ENCODE measurements around the gene ANKMY1. TPM values are rescaled to one million over a fixed set of nuclear protein-coding genes. Genes with fewer than 3 reads are reported as not detected.

ANKMY1 gene
- total RNA-seq, 4 donors from 2014 or later: 18.0 to 22.7 (median 21.1) TPM

DNA sequence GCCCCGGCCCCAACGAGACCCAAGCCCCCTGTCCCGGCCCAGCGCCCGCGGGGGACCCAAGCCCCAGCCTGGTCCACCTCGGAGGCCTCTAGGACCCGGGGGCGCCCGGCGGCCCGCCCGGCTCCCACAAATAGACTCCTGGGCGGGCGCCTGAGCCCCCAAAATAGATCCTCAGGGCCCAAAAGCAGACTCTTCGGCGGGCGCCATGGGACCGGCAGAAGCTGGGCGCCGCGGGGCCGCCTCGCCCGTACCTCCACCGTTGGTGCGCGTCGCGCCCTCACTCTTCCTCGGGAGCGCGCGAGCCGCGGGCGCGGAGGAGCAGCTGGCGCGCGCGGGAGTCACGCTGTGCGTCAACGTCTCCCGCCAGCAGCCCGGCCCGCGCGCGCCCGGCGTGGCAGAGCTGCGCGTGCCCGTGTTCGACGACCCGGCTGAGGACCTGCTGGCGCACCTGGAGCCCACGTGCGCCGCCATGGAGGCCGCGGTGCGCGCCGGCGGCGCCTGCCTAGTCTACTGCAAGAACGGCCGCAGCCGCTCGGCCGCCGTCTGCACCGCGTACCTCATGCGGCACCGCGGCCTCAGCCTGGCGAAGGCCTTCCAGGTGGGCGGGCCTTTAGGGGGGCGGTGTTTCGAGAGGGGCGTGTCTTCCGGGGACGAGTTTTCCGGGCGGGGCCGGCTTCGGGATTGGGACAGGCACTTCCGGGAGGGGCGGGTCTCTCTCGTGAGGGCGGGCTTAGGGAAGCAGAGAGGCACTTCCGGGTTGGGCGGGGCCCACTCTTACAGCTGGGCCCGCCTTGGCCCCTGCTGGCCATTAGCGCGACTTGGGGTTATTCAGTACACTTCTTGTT is 2.9 kb upstream of the ANKMY1 start:
- 0 to 3% methylated on average over 13 to 69 of the region's 101 CpGs for WGBS, 2 donors

DNA sequence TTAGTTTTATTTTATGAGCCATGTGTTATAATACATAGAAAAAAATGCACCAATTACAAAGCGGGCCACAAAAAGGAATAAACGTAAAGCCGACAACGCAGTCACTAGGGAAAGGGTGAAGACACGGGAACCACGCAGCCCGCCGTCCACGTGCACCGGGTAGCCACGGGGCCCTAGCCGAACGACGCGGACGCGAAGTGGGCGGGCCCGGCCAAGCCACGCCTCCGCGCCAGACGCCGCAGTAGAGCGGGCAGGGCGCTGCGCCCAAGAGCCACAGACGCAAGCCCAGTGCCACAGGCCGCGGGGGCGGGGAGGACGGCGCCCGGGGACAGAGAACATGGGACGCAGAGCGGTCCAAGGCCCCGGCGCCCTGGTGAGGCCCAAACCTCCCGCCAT is 2.3 kb upstream of the ANKMY1 start, which contains the start of gene DUSP28:
Gene DUSP28, plus strand, starts transcription at position 274 of the 396 bp plus-strand sequence. CDS start 328 bp downstream, outside the sequence.
- DNase-seq (ENCODE audit: low spot score in 2 of 2): peak; percentile 87 to 98
- no peak for TF ChIP-seq POLR2A (IDR thresholded peaks at IDR 0.05)
- TF ChIP-seq, protein P1, sequence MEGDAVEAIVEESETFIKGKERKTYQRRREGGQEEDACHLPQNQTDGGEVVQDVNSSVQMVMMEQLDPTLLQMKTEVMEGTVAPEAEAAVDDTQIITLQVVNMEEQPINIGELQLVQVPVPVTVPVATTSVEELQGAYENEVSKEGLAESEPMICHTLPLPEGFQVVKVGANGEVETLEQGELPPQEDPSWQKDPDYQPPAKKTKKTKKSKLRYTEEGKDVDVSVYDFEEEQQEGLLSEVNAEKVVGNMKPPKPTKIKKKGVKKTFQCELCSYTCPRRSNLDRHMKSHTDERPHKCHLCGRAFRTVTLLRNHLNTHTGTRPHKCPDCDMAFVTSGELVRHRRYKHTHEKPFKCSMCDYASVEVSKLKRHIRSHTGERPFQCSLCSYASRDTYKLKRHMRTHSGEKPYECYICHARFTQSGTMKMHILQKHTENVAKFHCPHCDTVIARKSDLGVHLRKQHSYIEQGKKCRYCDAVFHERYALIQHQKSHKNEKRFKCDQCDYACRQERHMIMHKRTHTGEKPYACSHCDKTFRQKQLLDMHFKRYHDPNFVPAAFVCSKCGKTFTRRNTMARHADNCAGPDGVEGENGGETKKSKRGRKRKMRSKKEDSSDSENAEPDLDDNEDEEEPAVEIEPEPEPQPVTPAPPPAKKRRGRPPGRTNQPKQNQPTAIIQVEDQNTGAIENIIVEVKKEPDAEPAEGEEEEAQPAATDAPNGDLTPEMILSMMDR (IDR thresholded peaks at IDR 0.05): no peak
- intact Hi-C loops (cut with DNase I; ENCODE audit: low total_unique reads): no loop called here
- H3K4me3 ChIP-seq (ENCODE audit: low read depth, poor library complexity, severe bottlenecking): peak within 1 kb of the TSS; percentile 67
- 0 to 1% methylated on average over 27 to 39 of the region's 39 CpGs for WGBS, 2 donors

More for the DNA sequence above, 2.9 kb upstream of the ANKMY1 start:
- peak; percentile 99 to 100 for DNase-seq (ENCODE audit: low spot score in 2 of 2)
- TF ChIP-seq, protein P1 (IDR thresholded peaks at IDR 0.05): no peak
- peak in 1 of 2 donors; percentile 2 for TF ChIP-seq POLR2A (IDR thresholded peaks at IDR 0.05)
- peak overlapping the region; percentile 67 for H3K4me3 ChIP-seq (ENCODE audit: low read depth, poor library complexity, severe bottlenecking)
- intact Hi-C loops (cut with DNase I; ENCODE audit: low total_unique reads): no loop called here

DNA sequence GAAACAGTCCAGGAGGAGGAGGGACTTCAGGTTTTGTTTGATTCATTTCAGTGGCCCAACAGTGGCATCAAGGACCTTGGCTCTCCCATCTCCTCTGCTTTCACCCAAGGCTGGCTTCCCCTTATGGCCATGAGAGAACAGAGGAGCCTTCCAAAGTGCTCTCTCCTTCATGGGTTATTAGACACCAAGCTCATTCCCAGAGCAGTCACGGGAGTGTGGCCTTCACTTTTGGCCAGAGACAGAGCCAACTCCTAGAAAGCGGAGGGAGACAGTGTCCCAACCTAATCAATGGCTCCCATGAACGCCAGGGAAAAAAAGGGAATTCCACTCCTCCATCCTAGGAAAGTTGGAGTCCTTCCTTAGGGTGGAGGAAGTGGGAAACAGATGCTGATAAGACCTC is 1.5 kb upstream of the ANKMY1 start:
- DNase-seq (ENCODE audit: low spot score in 2 of 2): peak in 1 of 2 donors; percentile 73
- TF ChIP-seq, protein P1 (IDR thresholded peaks at IDR 0.05): no peak
- no peak for TF ChIP-seq POLR2A (IDR thresholded peaks at IDR 0.05)
- no peak overlapping the region for H3K4me3 ChIP-seq (ENCODE audit: low read depth, poor library complexity, severe bottlenecking)
- intact Hi-C loops (cut with DNase I; ENCODE audit: low total_unique reads): no loop called here
- 84 to 95% methylated on average over 3 of the region's 3 CpGs for WGBS, 2 donors

DNA sequence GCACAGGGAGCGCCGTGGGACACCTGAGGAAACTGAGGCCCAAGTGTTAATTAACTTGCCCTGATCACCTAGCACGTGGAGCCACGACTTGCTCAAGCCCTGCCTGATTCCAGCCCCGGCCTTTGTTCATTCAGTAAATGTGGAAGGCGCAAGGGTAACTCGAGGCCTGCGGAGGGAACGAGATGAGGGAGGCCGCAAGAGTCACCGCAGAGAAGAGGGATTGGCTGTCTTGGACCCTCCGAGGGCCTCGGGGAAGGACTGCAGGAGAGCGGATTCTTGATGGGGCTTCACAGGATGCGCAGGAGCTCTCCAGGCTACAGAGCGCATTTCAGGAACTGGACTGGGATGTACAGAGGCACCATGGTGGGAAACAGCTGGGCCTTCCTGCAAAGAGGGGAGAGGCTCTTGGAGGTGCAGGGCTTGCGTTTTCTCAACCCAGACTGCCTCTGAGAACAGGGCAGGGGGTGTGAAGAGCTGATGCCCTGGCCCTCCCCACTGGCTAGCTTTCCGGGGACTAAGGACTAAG is 511 bp upstream of the ANKMY1 start:
- intact Hi-C loops (cut with DNase I; ENCODE audit: low total_unique reads): no loop called here
- DNase-seq (ENCODE audit: low spot score in 2 of 2): peak; percentile 14 to 80

DNA sequence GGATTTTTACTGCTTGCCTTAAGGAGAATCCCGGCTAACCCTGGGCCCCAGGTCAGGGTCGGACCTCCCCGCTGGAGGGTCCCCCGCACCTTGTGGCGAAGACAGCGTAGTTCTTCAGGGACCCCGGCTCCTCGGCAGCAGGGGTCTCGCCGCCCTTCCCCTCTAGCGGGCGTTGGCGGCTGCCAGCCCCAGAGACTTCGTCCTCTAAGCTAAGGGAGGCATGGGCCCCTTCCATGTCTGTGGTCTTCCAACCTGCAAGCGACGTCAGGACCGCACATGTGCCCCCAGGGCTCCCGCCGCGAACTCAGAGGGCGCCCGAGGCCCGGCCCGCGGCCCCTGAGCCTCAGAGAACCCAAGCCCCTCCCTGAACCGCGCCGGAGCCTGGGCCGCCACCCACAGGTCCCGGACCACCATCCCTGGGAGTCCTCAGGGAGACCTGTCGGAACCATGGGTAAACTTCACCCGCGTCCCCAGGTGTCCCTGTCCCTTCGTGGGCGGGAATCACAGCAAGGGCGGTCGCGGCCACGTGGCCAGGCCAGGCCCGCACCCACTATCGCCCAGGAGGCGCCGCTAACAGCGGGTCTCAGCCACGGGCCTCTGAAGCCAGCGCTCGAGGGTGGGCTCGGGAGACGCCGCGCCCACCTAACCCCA is 562 bp downstream of the ANKMY1 start:
- TF ChIP-seq, protein P1 (IDR thresholded peaks at IDR 0.05): no peak
- TF ChIP-seq POLR2A (IDR thresholded peaks at IDR 0.05): no peak
- H3K4me3 ChIP-seq (ENCODE audit: low read depth, poor library complexity, severe bottlenecking): peak overlapping the region; percentile 17
- DNase-seq (ENCODE audit: low spot score in 2 of 2): peak; percentile 15 to 85
- intact Hi-C loops (cut with DNase I; ENCODE audit: low total_unique reads): no loop called here
- 18 to 47% methylated on average over 26 to 31 of the region's 51 CpGs for WGBS, 2 donors

More for the DNA sequence above, 511 bp upstream of the ANKMY1 start:
- no peak overlapping the region for H3K4me3 ChIP-seq (ENCODE audit: low read depth, poor library complexity, severe bottlenecking)
- WGBS, 2 donors: 76 to 80% methylated on average over 15 to 18 of the region's 18 CpGs
- TF ChIP-seq POLR2A (IDR thresholded peaks at IDR 0.05): no peak
- TF ChIP-seq, protein P1 (IDR thresholded peaks at IDR 0.05): no peak

Data from lower leg skin (tissue), 4 donors.